Stimulated activated naive CD8-positive, alpha-beta T cell treated with anti-CD3 and anti-CD28 coated beads, Interleukin-15, Interleukin-2, amounts not matched to agents 100 ng/mL and 50 ng/mL, for 24 hours (primary cell): ENCODE measurements around the gene VSTM5.

ENCODE experiments used
- H3K27ac Mint-ChIP-seq: one replicate; pipeline ENCODE4 v1.8.0; 2021; ENCODE audit warnings: mild to moderate bottlenecking, mixed read lengths
- H3K27me3 Mint-ChIP-seq: one replicate; pipeline ENCODE4 v1.8.0; 2021; ENCODE audit warnings: mixed read lengths
- H3K36me3 Mint-ChIP-seq: one replicate; pipeline ENCODE4 v1.8.0; 2021; ENCODE audit warnings: low read depth, mixed read lengths
- H3K4me1 Mint-ChIP-seq: one replicate; pipeline ENCODE4 v1.8.0; 2021; ENCODE audit warnings: low read depth, mixed read lengths
- H3K4me3 Mint-ChIP-seq: one replicate; pipeline ENCODE4 v1.8.0; 2021; ENCODE audit warnings: mild to moderate bottlenecking, mixed read lengths
- H3K9me3 Mint-ChIP-seq: one replicate; pipeline ENCODE4 v1.8.0; 2021; ENCODE audit warnings: mixed read lengths

The VSTM5 gene

DNA sequence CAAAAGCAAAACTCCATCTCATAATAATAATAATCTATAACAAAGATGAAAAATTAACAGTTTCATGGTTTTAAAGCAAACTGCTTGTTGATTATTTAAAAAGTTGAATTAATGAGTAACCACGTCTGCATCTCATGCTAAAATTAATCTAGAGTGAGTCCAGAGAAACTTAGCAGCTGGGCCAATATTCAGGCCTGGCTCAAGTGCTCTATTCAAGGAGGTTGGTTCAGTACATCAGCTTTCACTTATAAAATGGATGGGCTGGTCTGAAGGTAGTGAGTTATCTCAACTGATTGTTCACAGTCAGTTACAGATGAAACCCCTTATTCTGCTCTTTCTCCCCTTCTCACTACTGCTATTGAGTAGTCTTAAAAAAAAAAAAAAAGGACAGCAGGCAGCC is 23.1 kb downstream of the VSTM5 start:
- no peaks in the 10 kb centered on the region for H3K4me1 Mint-ChIP-seq
- no peak overlapping the region for H3K4me3 Mint-ChIP-seq
- no peaks in the 10 kb centered on the region for H3K9me3 Mint-ChIP-seq
- no peaks in the 10 kb centered on the region for H3K27me3 Mint-ChIP-seq
- no peak overlapping the region for H3K27ac Mint-ChIP-seq
- H3K36me3 Mint-ChIP-seq, result no peaks in the 10 kb centered on the region

DNA sequence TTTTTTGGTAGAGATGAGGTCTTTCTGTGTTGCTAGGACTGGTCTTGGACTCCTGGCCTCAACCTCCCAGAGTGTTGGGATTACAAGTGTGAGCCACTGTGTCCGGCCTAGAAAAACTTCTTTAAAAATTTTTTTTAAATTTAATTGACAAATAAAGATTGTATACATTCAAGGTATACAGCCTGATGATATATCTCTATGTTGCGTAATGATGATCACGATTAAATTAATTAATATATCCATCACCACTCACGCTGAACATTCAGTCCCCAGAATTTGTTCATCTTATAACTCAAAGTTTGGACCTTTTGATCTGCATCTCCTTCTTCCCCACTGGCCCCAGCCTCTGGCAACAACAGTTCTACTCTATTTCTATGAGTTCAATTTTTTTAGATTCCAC is 27.2 kb downstream of the VSTM5 start:
- Mint-ChIP-seq H3K27me3 (no peaks in the 10 kb centered on the region), H3K36me3 (no peaks in the 10 kb centered on the region), H3K4me1 (no peaks in the 10 kb centered on the region), H3K4me3 (no peak overlapping the region), H3K9me3 (no peaks in the 10 kb centered on the region), H3K27ac (no peak overlapping the region)

DNA sequence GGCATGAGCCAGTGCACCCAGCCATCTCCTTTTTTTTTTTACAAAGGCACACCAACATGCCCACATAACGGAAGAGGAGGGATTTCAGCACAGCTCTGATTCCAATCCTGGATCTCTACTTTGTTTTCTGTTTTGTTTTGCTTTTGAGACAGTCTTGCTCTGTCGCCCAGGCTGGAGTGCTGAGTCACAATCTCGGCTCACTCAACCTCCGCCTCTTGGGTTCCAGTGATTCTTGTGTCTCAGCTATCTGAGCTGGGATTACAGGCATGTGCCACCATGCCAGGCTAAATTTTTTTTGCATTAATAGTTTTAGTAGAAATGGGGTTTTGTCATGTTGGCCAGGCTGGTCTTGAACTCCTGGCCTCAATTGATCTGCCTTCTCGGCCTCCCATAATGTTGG is 28.1 kb downstream of the VSTM5 start:
- Mint-ChIP-seq H3K9me3 (no peaks in the 10 kb centered on the region), H3K27me3 (no peaks in the 10 kb centered on the region), H3K27ac (no peak overlapping the region), H3K4me1 (no peaks in the 10 kb centered on the region), H3K4me3 (no peak overlapping the region), H3K36me3 (peaks cover 4% of the 10 kb centered on the region)

DNA sequence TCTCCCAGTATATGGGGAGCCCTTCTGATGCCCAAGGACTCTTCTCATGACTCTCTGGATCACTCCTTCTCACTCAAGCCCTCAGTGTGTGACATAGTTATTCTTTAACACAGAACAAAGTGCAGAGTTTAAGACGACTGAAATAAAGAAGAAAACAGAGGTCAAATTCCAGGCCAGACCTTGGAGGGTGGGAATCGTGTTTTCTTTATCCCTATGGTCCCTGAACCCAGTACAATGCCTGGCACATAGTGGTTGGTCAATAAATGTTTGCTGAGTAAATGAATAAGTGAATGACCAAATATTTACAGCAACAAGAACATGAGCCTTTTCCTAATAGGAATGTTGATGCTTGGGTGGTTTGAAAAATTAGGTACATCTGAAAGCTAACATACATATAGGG is 28.8 kb downstream of the VSTM5 start:
- Mint-ChIP-seq H3K36me3 (peaks cover 4% of the 10 kb centered on the region), H3K4me3 (no peak overlapping the region)

DNA sequence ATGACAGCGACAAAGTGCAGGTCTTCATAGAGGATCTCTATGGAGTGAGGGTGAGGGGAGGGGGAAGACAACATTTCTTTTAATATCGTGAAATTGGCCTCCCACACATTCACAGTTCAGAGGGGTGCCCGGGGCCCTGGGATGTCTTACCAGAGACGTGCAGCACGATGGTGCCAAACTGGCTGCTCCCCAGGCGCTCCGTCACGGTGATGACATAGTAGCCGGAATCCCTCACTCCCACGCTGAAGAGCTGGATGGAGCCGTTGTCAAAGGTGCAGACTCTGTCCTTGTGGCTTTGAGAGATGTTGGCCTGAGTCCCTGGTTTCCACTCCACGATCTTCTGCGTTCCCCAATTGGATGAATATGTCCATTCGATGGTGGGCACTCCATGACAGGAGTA is 29.6 kb downstream of the VSTM5 start:
- Mint-ChIP-seq H3K9me3 (no peaks in the 10 kb centered on the region), H3K4me3 (no peak overlapping the region), H3K4me1 (no peaks in the 10 kb centered on the region), H3K27ac (no peak overlapping the region), H3K36me3 (peaks cover 8% of the 10 kb centered on the region), H3K27me3 (no peaks in the 10 kb centered on the region)

More for the DNA sequence above, 28.8 kb downstream of the VSTM5 start:
- Mint-ChIP-seq H3K27ac (no peak overlapping the region), H3K9me3 (no peaks in the 10 kb centered on the region), H3K27me3 (no peaks in the 10 kb centered on the region), H3K4me1 (no peaks in the 10 kb centered on the region)

DNA sequence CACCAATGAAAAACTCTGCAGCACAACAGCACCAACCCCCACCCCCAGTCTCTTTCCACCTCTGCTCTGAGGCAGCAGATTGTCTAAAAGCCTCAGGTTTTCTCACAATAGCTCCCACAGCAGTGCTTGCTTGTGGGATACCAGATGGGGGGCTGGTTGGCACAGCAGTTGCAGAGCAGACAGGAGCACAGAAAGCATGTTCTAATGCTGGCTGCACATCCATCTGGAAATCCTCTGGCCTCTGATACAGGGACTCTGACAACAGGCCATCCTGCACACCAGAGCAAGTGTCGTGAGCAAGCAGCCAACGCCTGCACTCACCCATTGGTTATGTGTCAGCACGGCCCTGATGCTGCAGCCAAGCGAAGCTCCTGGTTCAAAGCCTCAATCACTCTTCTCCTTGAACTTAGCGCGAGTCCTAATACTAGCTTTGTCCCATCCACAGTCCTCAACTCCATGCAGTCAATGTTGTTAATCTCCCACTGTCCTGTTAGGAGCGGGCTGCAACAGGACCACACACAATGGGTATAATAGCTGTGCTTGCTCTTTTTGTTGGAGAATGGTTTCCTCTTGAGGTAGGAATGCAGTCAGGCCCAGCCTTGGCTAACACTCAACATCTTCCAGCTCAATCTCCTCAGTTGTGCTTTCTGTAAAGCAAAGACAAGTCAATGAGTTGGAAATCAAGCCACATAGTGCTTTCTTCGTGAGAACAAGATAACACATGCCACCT is 30.3 kb downstream of the VSTM5 start:
- H3K4me1 Mint-ChIP-seq, result no peaks in the 10 kb centered on the region

DNA sequence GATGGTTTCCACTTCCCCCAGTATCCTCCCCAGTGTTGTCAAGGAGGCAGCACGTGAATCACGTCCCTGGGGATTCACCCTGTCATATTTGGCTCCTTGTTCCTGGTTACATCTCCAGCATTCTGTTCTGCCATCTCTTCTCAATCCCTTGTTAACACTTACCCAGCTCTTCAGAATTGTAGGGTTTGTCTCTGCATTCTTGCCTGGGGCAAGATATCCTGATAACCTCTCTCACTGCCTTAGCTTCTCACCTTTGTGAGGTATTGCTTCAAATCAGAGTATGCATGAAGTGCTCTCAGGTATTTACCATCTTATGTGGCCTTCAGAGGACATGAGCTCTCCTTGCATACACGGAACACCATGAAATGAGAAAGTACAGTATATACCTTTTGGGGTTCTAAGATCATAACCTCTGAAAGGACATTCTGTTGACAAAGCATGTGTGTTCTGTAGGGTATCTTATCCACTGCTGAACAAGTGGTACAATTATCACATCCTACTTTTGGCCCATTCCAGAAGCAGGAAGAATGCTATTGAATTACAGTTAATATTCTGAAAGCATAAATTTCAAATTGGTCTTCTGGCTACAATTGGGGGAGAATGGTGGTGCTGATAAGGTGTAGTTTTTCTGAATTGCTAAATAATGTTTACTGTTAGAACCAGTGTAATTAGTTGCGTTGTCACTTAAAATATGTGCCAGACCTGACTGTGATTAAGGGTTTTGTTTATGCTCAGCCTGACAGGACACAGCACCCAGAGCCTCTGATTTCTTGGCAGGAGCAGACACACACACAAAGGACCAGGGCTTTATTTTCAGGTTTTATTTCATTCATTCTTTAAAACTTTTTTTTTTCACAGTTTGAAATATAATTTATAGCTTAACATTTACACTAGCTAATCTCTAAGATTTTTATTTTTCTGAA is 32.7 kb downstream of the VSTM5 start:
- no peaks in the 10 kb centered on the region for H3K27me3 Mint-ChIP-seq
- peaks cover 37% of the 10 kb centered on the region for H3K36me3 Mint-ChIP-seq
- no peak overlapping the region for H3K4me3 Mint-ChIP-seq
- H3K4me1 Mint-ChIP-seq, result no peaks in the 10 kb centered on the region
- H3K27ac Mint-ChIP-seq, result no peak overlapping the region
- no peaks in the 10 kb centered on the region for H3K9me3 Mint-ChIP-seq

More for the DNA sequence above, 30.3 kb downstream of the VSTM5 start:
- Mint-ChIP-seq H3K36me3 (peaks cover 13% of the 10 kb centered on the region), H3K9me3 (no peaks in the 10 kb centered on the region), H3K4me3 (no peak overlapping the region), H3K27me3 (no peaks in the 10 kb centered on the region), H3K27ac (no peak overlapping the region)

DNA sequence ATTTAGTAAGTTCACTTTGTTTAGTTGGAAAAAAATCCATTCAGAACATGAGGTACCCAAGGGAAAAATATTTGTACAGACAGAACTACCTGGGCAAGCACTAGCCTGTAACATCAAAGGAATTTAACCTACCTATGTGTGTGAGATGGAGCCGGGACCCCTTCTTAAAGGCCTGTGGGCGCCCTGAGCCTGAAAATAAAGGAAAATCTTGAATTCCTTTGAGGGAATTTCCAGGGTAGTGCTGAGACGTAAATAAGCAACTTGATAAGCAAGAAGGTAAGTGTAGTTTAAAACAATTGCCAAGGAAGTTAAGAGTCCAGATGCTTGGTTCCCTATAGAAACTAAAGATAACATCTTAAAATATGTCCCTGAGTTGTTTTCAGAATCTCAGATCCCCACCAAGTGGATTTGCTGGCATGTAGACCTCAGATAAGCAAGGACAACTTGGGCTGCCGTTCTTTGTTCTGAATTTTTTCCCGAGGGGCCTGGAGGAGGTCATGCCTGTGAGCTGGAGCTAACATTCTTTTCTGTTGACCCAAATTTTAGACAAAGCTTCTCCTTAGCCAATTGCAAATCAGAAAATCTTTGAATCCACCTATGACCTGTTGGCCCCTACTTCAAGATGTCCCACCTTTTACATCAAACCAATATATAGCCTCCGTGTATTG is 35.3 kb downstream of the VSTM5 start:
- no peak overlapping the region for H3K4me3 Mint-ChIP-seq
- H3K4me1 Mint-ChIP-seq, result no peaks in the 10 kb centered on the region
- peaks cover 57% of the 10 kb centered on the region for H3K36me3 Mint-ChIP-seq
- H3K27ac Mint-ChIP-seq, result no peak overlapping the region
- H3K9me3 Mint-ChIP-seq, result no peaks in the 10 kb centered on the region
- H3K27me3 Mint-ChIP-seq, result no peaks in the 10 kb centered on the region

DNA sequence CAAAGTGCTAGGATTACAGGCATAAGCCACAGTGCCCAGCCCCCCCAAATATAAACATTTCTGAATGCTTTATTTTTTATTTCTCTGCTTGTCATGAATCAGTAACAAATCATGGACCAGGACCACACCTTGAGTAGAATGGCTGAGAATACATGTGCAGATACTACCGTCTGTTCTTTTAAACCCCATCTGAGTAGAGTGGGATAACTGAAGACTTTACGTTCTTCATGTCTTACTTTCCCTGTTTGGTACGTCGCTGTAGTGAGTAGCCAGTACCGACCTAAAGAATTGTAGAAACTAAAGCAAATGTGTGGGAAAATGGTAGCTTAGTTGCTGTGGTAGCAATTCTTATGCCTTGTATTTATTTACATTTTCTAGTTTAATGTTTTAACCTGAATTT is 36.4 kb downstream of the VSTM5 start:
- Mint-ChIP-seq H3K4me1 (no peaks in the 10 kb centered on the region), H3K9me3 (no peaks in the 10 kb centered on the region), H3K27me3 (no peaks in the 10 kb centered on the region), H3K4me3 (no peak overlapping the region), H3K27ac (no peak overlapping the region), H3K36me3 (peaks cover 66% of the 10 kb centered on the region)

DNA sequence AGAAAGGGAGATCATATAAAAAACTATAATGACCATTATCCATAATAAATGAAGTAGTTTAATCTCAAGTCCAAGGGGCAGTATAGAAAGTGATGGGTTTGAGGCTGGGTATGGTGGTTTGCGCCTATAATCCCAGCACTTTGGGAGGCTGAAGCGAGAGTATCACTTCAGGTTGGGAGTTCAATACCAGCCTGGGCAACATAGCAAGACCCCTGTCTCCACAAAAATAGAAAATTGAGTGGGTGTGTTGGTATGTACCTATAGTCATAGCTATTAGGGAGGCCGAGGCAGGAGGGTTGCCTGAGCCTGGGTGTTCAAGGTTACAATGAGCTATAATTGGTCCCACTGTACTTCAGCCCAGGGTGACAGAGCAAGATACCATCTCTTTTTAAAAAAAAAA is 42.4 kb downstream of the VSTM5 start:
- Mint-ChIP-seq H3K27ac (no peak overlapping the region), H3K27me3 (no peaks in the 10 kb centered on the region), H3K4me3 (no peak overlapping the region), H3K9me3 (no peaks in the 10 kb centered on the region), H3K4me1 (no peaks in the 10 kb centered on the region), H3K36me3 (peaks cover 77% of the 10 kb centered on the region)

DNA sequence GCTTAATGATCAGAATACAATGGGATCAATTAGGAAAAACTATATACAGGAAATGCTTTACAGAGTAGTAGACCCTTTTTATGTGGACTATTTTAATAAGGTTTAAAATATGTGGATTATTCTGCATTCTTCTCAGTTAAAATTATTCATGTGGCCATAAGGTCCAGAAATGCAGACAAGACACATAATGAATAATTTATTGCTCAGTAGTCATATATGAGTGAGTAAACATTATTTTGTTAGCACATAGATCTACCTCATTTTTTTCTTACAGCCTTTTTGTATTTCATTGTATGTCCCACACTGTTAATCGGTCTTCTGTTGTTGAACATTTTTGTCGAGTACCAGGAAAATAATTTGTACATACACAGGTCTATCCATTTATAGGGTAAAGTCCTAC is 45.5 kb downstream of the VSTM5 start:
- H3K4me1 Mint-ChIP-seq, result no peaks in the 10 kb centered on the region
- H3K36me3 Mint-ChIP-seq, result peaks cover 72% of the 10 kb centered on the region
- H3K27me3 Mint-ChIP-seq, result no peaks in the 10 kb centered on the region
- no peak overlapping the region for H3K4me3 Mint-ChIP-seq
- no peaks in the 10 kb centered on the region for H3K9me3 Mint-ChIP-seq
- no peak overlapping the region for H3K27ac Mint-ChIP-seq

DNA sequence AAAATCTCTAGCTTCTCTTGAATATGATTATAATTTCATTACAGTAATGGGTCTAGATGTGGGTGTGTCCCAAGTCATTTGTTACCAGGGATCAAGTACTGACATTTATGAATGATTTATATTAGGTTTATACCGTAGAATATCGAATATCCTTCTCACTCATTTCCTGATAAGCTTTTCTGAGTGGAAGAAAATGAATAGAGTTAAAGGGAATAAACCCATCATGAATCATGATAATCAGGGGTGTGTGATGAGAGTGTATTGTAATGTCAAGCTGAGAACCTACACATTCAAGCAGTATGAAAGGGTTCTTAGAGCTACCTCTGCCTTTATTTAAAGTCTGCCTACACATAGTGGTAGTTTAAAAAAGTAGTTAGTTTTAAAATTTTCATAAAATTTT is 49.1 kb downstream of the VSTM5 start:
- no peak overlapping the region for H3K4me3 Mint-ChIP-seq
- no peaks in the 10 kb centered on the region for H3K4me1 Mint-ChIP-seq
- no peaks in the 10 kb centered on the region for H3K9me3 Mint-ChIP-seq
- H3K27me3 Mint-ChIP-seq, result no peaks in the 10 kb centered on the region
- H3K36me3 Mint-ChIP-seq, result peaks cover 71% of the 10 kb centered on the region
- no peak overlapping the region for H3K27ac Mint-ChIP-seq

DNA sequence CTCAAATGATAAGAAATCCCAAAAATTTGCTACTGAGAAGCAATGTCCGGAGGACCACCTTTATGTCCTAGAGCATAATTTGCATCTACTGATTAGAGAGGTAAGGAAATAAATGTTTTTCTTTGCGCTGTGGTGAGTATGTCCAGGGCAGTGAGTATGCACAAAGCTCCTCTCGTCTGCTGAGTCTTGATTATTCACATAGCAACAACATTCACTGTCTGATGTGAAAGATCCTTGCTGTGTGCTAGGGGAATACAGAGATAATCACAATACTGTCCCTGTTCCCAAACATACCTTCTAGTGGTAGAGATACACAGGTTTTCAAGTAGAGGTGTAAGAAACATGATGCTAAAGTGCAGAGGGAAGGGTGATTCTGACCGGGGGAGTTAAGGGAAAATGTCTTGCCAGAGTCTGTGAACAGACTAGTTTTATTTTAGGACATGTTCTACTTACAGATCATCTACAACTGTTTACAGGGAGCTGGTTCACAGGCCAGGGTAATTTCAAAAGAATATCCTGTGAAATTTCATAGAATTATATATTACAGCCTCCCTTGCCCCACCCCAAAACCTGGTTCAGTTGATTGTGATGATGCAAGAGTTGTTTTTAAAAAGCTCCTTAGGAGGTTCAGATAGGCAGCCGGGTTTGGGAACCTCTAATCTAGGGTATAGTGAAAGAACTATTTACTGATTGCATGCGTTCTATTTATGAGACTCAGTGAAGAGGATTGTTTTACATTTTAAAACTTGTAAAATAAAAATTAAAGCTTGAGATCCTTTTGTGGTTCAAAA is 53.8 kb downstream of the VSTM5 start:
- Mint-ChIP-seq H3K36me3 (peaks cover 80% of the 10 kb centered on the region), H3K27me3 (no peaks in the 10 kb centered on the region), H3K27ac (no peak overlapping the region), H3K4me1 (no peaks in the 10 kb centered on the region), H3K9me3 (no peaks in the 10 kb centered on the region), H3K4me3 (no peak overlapping the region)

DNA sequence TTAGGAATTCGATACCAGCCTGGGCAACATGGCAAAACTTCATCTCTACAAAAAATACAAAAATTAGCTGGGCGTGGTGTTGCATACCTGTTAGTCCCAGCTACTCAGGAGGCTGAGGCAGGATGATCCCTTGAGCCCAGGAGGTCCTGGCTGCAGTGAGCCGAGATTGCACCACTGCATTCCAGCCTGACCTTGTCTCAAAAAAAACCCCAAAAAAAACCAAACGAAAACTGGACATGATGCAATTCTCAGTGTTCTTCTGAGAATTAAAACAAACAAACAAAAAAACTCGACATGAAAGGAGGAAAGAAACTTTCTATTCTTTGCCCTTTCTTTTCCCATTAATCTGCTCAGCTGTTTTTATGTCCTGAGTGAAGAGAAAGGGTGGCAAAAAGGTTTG is 58.9 kb downstream of the VSTM5 start:
- Mint-ChIP-seq H3K27me3 (no peaks in the 10 kb centered on the region), H3K4me1 (peaks cover 19% of the 10 kb centered on the region), H3K36me3 (peaks cover 82% of the 10 kb centered on the region)

More for the DNA sequence above, 58.9 kb downstream of the VSTM5 start:
- Mint-ChIP-seq H3K27ac (no peak overlapping the region), H3K4me3 (no peak overlapping the region), H3K9me3 (no peaks in the 10 kb centered on the region)
